SK-N-SH (cell line): Measurements from ENCODE around the gene ACACA.

Experiments used
- EP300 ChIP-seq, 2 experiments: IDR thresholded peaks; 2 replicates each; pipeline versions ENCODE4 v1.4.0 to v1.6.1; 2012; ENCODE audit warnings: borderline replicate concordance in 1 of 2, low read depth in 1 of 2, low read length in 1 of 2
- EZH2phosphoT487 ChIP-seq: fragments of 200-600 bp; sonication (generic); IDR thresholded peaks from 2 replicates; pipeline ENCODE4 v1.6.1; 2017; ENCODE audit warnings: low read depth, mixed run types, mild to moderate bottlenecking, antibody characterized with exemption, moderate library complexity, borderline replicate concordance
- GABPA ChIP-seq: IDR thresholded peaks from 2 replicates; pipeline ENCODE4 v1.4.0; 2012; ENCODE audit warnings: low read depth, mild to moderate bottlenecking
- RXRA ChIP-seq: IDR thresholded peaks from 2 replicates; pipeline ENCODE4 v1.4.0; 2012; ENCODE audit warnings: low read depth, mild to moderate bottlenecking, borderline replicate concordance
- TAF1 ChIP-seq: IDR thresholded peaks from 2 replicates; pipeline ENCODE4 v1.6.1; 2012; ENCODE audit warnings: low read depth, mild to moderate bottlenecking, low read length, moderate library complexity, borderline replicate concordance
- TF ChIP-seq, protein P1 (sequence below): fragments of 200-600 bp; sonication (generic); IDR thresholded peaks from 2 replicates; pipeline ENCODE4 v1.6.1; 2017; ENCODE audit warnings: antibody characterized with exemption, mild to moderate bottlenecking, moderate library complexity
- TF ChIP-seq, protein P2 (sequence below): IDR thresholded peaks from 2 replicates; pipeline ENCODE4 v1.4.0; 2012; ENCODE audit warnings: low read depth
- TF ChIP-seq, protein P3 (sequence below): IDR thresholded peaks from 2 replicates; pipeline ENCODE4 v1.4.0; 2012; ENCODE audit warnings: low read depth, borderline replicate concordance

DNA sequence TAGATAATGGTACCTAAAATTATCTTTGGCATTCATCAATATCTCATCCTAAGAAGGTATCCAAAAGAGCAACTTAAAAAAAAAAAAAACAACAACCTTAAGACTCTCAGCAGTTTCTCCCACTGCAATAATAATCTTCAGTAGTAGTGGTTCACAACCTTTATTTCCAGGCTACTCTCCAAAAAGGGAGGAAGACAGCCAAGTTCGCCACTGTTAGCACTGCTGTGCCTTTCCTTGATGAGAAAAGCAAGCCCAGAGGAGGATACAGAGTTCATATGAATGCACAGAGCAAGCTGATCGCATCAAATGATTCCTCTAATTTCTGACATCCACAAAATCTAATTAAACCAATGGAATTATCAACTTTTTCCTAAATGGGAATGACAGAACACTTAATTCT lies 258.5 kb downstream of the ACACA start:
- TF ChIP-seq TAF1 = no peak
- TF ChIP-seq, protein P1, sequence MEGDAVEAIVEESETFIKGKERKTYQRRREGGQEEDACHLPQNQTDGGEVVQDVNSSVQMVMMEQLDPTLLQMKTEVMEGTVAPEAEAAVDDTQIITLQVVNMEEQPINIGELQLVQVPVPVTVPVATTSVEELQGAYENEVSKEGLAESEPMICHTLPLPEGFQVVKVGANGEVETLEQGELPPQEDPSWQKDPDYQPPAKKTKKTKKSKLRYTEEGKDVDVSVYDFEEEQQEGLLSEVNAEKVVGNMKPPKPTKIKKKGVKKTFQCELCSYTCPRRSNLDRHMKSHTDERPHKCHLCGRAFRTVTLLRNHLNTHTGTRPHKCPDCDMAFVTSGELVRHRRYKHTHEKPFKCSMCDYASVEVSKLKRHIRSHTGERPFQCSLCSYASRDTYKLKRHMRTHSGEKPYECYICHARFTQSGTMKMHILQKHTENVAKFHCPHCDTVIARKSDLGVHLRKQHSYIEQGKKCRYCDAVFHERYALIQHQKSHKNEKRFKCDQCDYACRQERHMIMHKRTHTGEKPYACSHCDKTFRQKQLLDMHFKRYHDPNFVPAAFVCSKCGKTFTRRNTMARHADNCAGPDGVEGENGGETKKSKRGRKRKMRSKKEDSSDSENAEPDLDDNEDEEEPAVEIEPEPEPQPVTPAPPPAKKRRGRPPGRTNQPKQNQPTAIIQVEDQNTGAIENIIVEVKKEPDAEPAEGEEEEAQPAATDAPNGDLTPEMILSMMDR = no peak
- TF ChIP-seq, protein P2, sequence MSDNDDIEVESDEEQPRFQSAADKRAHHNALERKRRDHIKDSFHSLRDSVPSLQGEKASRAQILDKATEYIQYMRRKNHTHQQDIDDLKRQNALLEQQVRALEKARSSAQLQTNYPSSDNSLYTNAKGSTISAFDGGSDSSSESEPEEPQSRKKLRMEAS = no peak
- TF ChIP-seq EP300 (IDR thresholded peaks at IDR 0.05; ENCODE audit: borderline replicate concordance in 1 of 2, low read depth in 1 of 2, low read length in 1 of 2) = no peak
- TF ChIP-seq EZH2phosphoT487 = no peak
- TF ChIP-seq RXRA = no peak
- TF ChIP-seq, protein P3, sequence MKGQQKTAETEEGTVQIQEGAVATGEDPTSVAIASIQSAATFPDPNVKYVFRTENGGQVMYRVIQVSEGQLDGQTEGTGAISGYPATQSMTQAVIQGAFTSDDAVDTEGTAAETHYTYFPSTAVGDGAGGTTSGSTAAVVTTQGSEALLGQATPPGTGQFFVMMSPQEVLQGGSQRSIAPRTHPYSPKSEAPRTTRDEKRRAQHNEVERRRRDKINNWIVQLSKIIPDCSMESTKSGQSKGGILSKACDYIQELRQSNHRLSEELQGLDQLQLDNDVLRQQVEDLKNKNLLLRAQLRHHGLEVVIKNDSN = no peak
- TF ChIP-seq GABPA = no peak
